H9 (cell line): ENCODE results near the gene CRACR2A. TPM values are rescaled to one million over a fixed set of nuclear protein-coding genes. Genes with fewer than 3 reads are reported as not detected.

Experiments
- DNase-seq: peaks from one replicate; pipeline ENCODE4 v3.0.0-alpha.2; 2017
- H2AFZ ChIP-seq: one replicate; pipeline ENCODE4 v1.6.1; 2013; ENCODE audit warnings: mild to moderate bottlenecking, low read length, control low read depth, moderate library complexity
- H2AK5ac ChIP-seq: 2 replicates; pipeline ENCODE4 v1.6.1; 2013; ENCODE audit warnings: low read length, control low read depth, mixed read lengths; ENCODE audit not compliant: insufficient read length
- H2BK120ac ChIP-seq: one replicate; pipeline ENCODE4 v1.6.1; 2013; ENCODE audit warnings: low read depth, mild to moderate bottlenecking, low read length, control low read depth, inconsistent platforms; ENCODE audit not compliant: poor library complexity, severe bottlenecking
- H2BK12ac ChIP-seq: 2 replicates; pipeline ENCODE4 v1.6.1; 2013; ENCODE audit warnings: low read length, control low read depth, mixed read lengths, low read depth; ENCODE audit not compliant: insufficient read length
- H2BK15ac ChIP-seq: 2 replicates; pipeline ENCODE4 v1.6.1; 2013; ENCODE audit warnings: low read depth, low read length, control low read depth
- H2BK20ac ChIP-seq: one replicate; pipeline ENCODE4 v1.6.1; 2013; ENCODE audit warnings: low read depth, mild to moderate bottlenecking, low read length, control low read depth, inconsistent platforms; ENCODE audit not compliant: poor library complexity, severe bottlenecking
- H2BK5ac ChIP-seq: 2 replicates; pipeline ENCODE4 v1.6.1; 2013; ENCODE audit warnings: low read length, control low read depth, mixed read lengths; ENCODE audit not compliant: insufficient read length
- H3K14ac ChIP-seq: 2 replicates; pipeline ENCODE4 v1.6.1; 2013; ENCODE audit warnings: low read length, control low read depth; ENCODE audit not compliant: insufficient read depth
- H3K18ac ChIP-seq: 2 replicates; pipeline ENCODE4 v1.6.1; 2013; ENCODE audit warnings: low read depth, mild to moderate bottlenecking, mixed read lengths, low read length, control low read depth; ENCODE audit not compliant: insufficient read length
- H3K23ac ChIP-seq: 2 replicates; pipeline ENCODE4 v1.6.1; 2013; ENCODE audit warnings: low read length, control low read depth, mixed read lengths, low read depth; ENCODE audit not compliant: insufficient read length
- H3K23me2 ChIP-seq: 2 replicates; pipeline ENCODE4 v1.6.1; 2013; ENCODE audit warnings: low read depth, mild to moderate bottlenecking, mixed read lengths, low read length, control low read depth; ENCODE audit not compliant: insufficient read length, poor library complexity, severe bottlenecking
- H3K27ac ChIP-seq: 2 replicates; pipeline ENCODE4 v1.5.1; 2013; ENCODE audit warnings: low read length, control low read depth, mixed read lengths, low read depth; ENCODE audit not compliant: insufficient read length
- H3K27me3 ChIP-seq: 2 replicates; pipeline ENCODE4 v1.6.1; 2013; ENCODE audit warnings: low read length, control low read depth, inconsistent platforms; ENCODE audit not compliant: insufficient read depth
- H3K4ac ChIP-seq: 2 replicates; pipeline ENCODE4 v1.6.1; 2013; ENCODE audit warnings: low read depth, mild to moderate bottlenecking, control low read depth, inconsistent platforms, low read length, moderate library complexity
- H3K4me1 ChIP-seq: 2 replicates; pipeline ENCODE4 v1.6.1; 2013; ENCODE audit warnings: low read length, control low read depth, inconsistent platforms; ENCODE audit not compliant: insufficient read depth
- H3K4me2 ChIP-seq: 2 replicates; pipeline ENCODE4 v1.6.1; 2013; ENCODE audit warnings: low read length, control low read depth, mixed read lengths; ENCODE audit not compliant: insufficient read length, insufficient read depth
- H3K56ac ChIP-seq: 2 replicates; pipeline ENCODE4 v1.6.1; 2013; ENCODE audit warnings: low read depth, mild to moderate bottlenecking, mixed read lengths, low read length, control low read depth; ENCODE audit not compliant: insufficient read length
- H3K79me1 ChIP-seq: 2 replicates; pipeline ENCODE4 v1.6.1; 2013; ENCODE audit warnings: low read depth, mild to moderate bottlenecking, moderate library complexity, low read length, control low read depth, inconsistent platforms; ENCODE audit not compliant: insufficient read depth, poor library complexity, severe bottlenecking
- H3K79me2 ChIP-seq: 2 replicates; pipeline ENCODE4 v1.6.1; 2013; ENCODE audit warnings: low read length, control low read depth, inconsistent platforms; ENCODE audit not compliant: insufficient read depth
- H3K9ac ChIP-seq: 2 replicates; pipeline ENCODE4 v1.6.1; 2013; ENCODE audit warnings: low read length, control low read depth, mixed read lengths; ENCODE audit not compliant: insufficient read length; ENCODE audit errors: extremely low read depth
- H3K9me3 ChIP-seq: one replicate; pipeline ENCODE4 v1.6.1; 2013; ENCODE audit warnings: low read depth, low read length, inconsistent platforms; ENCODE audit not compliant: control insufficient read depth
- H3T11ph ChIP-seq: one replicate; pipeline ENCODE4 v1.6.1; 2013; ENCODE audit warnings: mild to moderate bottlenecking, low read length, control low read depth, inconsistent platforms
- H4K20me1 ChIP-seq: one replicate; pipeline ENCODE4 v1.6.1; 2013; ENCODE audit not compliant: control insufficient read depth, insufficient read length, insufficient read depth
- H4K5ac ChIP-seq: 2 replicates; pipeline ENCODE4 v1.6.1; 2013; ENCODE audit warnings: low read depth, mild to moderate bottlenecking, mixed read lengths, low read length, control low read depth; ENCODE audit not compliant: insufficient read length
- H4K8ac ChIP-seq: replicated peaks from 2 replicates; pipeline ENCODE4 v1.6.1; 2013; ENCODE audit warnings: low read length, control low read depth, mixed read lengths, low read depth; ENCODE audit not compliant: insufficient read length
- H4K91ac ChIP-seq: 2 replicates; pipeline ENCODE4 v1.6.1; 2013; ENCODE audit warnings: low read depth, mild to moderate bottlenecking, moderate library complexity, mixed read lengths, low read length, control low read depth; ENCODE audit not compliant: insufficient read length
- H3K27ac Mint-ChIP-seq, 3 experiments: 2 replicates in 2 of 3; 3 replicates in 1 of 3; pipeline ENCODE4 v1.8.0; 2020 to 2021; ENCODE audit warnings: mixed read lengths in 3 of 3, mild to moderate bottlenecking in 1 of 3, moderate library complexity in 1 of 3
- H3K27me3 Mint-ChIP-seq: 2 replicates; pipeline ENCODE4 v1.8.0; 2021; ENCODE audit warnings: low read depth, mild to moderate bottlenecking, moderate library complexity, mixed read lengths
- H3K36me3 Mint-ChIP-seq, 3 experiments: 2 replicates in 2 of 3; 3 replicates in 1 of 3; pipeline ENCODE4 v1.8.0; 2020 to 2021; ENCODE audit warnings: low read depth in 3 of 3, mixed read lengths in 3 of 3; ENCODE audit not compliant: insufficient read depth in 1 of 3
- H3K4me1 Mint-ChIP-seq, 2 experiments: 2 replicates each; pipeline ENCODE4 v1.8.0; 2020; ENCODE audit warnings: mixed read lengths in 2 of 2
- H3K4me3 Mint-ChIP-seq, 2 experiments: 2 replicates in 1 of 2; 3 replicates in 1 of 2; pipeline ENCODE4 v1.8.0; 2020 to 2021; ENCODE audit warnings: mild to moderate bottlenecking in 2 of 2, mixed read lengths in 2 of 2, moderate library complexity in 1 of 2
- H3K9me3 Mint-ChIP-seq, 2 experiments: 2 replicates in 1 of 2; 3 replicates in 1 of 2; pipeline ENCODE4 v1.8.0; 2020; ENCODE audit warnings: mild to moderate bottlenecking in 2 of 2, mixed read lengths in 2 of 2, moderate library complexity in 1 of 2
- WGBS: extraction: QIAGEN DNeasy Blood & Tissue Kit; methylation state at CpG from one replicate; pipeline ENCODE4 v1.1.7; 2013; ENCODE audit warnings: missing lambda C conversion rate, low lambda C conversion rate, mixed read lengths; ENCODE audit not compliant: insufficient read length; ENCODE audit errors: extremely low coverage; 5-methylcytosine and 5-hydroxymethylcytosine counted together
- total RNA-seq: library from RNA; stranded (reverse); gene quantifications from 2 replicates; pipeline ENCODE4 v1.2.1, GENCODE V29; 2021
- TF ChIP-seq, protein P1 (sequence below): fragments of 200-600 bp; sonication (generic); conservative IDR thresholded peaks from 3 replicates; pipeline ENCODE4 v1.8.0; 2021; ENCODE audit warnings: antibody characterized with exemption, mild to moderate bottlenecking

CRACR2A gene
- total RNA-seq, 1 experiment from 2014 or later = 2.0 TPM

DNA sequence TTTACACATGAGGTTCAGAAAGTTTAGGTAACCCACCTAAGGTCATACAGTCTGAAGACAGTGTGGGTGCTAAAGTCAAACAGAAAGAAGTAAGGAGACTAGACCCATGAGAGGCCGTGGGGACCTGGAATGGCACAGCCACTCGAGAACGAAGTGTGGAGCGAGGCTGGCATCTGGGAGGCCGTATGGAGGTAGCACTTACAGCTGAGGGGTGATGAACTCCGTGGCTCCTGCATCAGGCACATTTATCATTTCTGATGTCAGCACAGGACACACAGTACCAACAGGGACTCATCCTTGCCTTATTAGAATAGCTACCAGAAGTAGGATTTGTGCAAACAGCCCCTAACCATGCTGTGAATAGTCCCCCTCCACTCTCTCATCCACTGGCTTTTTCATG is 30.5 kb downstream of the CRACR2A start:
- no peak overlapping the region for H2BK120ac ChIP-seq
- H3K9ac ChIP-seq = no peak overlapping the region
- H3K14ac ChIP-seq = no peak overlapping the region
- no peak overlapping the region for H4K91ac ChIP-seq
- WGBS = no CpG with 5 or more reads among the region's 6 CpGs
- H3K36me3 Mint-ChIP-seq = peaks cover 7 to 21% (median 15%) of the 10 kb centered on the region in 3 experiments
- no peak overlapping the region for H3K4ac ChIP-seq
- no peak overlapping the region for H3K27ac ChIP-seq
- H3K79me1 ChIP-seq = no peaks in the 10 kb centered on the region
- no peak overlapping the region for H3K18ac ChIP-seq
- no peaks in the 10 kb centered on the region for H3K23me2 ChIP-seq
- H2BK15ac ChIP-seq = no peak overlapping the region
- H4K8ac ChIP-seq = no peak overlapping the region
- H2BK12ac ChIP-seq = no peak overlapping the region
- no peak overlapping the region for H2AFZ ChIP-seq
- H2BK20ac ChIP-seq = no peak overlapping the region
- peaks cover 22% of the 10 kb centered on the region for H3K9me3 ChIP-seq
- no peak overlapping the region for H2BK5ac ChIP-seq
- no peaks in the 10 kb centered on the region for H3K27me3 ChIP-seq
- peaks cover 23 to 34% of the 10 kb centered on the region in 2 experiments for H3K9me3 Mint-ChIP-seq
- TF ChIP-seq, protein P1, sequence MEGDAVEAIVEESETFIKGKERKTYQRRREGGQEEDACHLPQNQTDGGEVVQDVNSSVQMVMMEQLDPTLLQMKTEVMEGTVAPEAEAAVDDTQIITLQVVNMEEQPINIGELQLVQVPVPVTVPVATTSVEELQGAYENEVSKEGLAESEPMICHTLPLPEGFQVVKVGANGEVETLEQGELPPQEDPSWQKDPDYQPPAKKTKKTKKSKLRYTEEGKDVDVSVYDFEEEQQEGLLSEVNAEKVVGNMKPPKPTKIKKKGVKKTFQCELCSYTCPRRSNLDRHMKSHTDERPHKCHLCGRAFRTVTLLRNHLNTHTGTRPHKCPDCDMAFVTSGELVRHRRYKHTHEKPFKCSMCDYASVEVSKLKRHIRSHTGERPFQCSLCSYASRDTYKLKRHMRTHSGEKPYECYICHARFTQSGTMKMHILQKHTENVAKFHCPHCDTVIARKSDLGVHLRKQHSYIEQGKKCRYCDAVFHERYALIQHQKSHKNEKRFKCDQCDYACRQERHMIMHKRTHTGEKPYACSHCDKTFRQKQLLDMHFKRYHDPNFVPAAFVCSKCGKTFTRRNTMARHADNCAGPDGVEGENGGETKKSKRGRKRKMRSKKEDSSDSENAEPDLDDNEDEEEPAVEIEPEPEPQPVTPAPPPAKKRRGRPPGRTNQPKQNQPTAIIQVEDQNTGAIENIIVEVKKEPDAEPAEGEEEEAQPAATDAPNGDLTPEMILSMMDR = no peak
- no peak overlapping the region for H3K4me3 Mint-ChIP-seq
- H3K79me2 ChIP-seq = no peaks in the 10 kb centered on the region
- no peak overlapping the region for H4K5ac ChIP-seq
- H3T11ph ChIP-seq = no peak overlapping the region
- H3K27ac Mint-ChIP-seq = no peak overlapping the region
- no peak for DNase-seq
- no peak overlapping the region for H2AK5ac ChIP-seq
- no peaks in the 10 kb centered on the region for H4K20me1 ChIP-seq
- H3K27me3 Mint-ChIP-seq = peaks cover 2% of the 10 kb centered on the region; the same call in 1 of the 2 replicates
- H3K4me2 ChIP-seq = no peak overlapping the region
- H3K56ac ChIP-seq = no peak overlapping the region
- no peak overlapping the region for H3K23ac ChIP-seq
- H3K4me1 ChIP-seq = peaks cover 4% of the 10 kb centered on the region; the same call in 1 of the 2 replicates
- peaks cover 17 to 20% of the 10 kb centered on the region in 2 experiments for H3K4me1 Mint-ChIP-seq
